GM20431 (cell line): ENCODE data around the gene MAST4.

Source experiments
- in situ Hi-C: fragments of 300-500 bp; cut with MseI, MboI; formaldehyde crosslinking; loops from one replicate; pipeline ENCODE4 v1.15.0; 2020; ENCODE audit warnings: low sequenced_read_pairs; ENCODE audit not compliant: unreplicated experiment

Gene MAST4

DNA sequence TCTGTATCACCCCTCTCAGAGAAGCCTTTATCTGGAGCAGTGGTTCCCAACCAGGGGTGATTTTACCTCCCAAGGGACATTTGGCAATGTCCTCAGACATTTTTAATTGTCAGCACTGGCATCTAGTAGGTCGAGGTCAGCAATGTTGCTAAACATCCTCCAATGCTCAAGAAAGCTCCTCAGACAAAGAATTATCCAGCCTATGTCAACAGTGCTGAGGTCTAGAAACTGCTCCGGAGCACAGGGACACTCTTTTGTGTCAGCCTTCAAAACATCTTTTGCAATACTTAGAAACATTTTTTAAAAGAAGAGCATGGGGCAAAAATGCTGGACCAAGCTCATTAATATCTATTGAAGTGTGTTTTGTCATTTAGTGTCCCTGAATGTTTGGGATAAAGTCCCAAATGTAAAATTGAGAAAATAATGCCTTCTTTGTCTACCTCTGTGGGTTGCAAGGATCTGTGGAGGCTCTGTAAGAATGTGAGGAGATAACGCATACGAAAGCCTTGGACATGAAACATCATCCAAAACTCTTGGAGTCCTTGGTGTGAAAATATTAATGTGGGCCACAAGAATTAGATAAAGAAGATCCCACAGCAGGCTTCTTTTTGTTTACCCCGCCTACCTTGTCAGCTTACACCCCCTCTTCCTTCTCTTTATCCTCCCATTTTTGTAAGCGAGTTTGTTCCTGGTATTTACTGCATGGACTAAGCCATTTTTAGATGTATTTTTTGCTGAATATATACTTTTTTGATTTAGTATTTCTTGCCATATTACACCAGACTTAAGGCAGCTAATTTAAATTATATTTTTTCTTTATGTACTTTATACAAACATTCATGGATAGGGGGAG, 406.9 kb downstream of the MAST4 start:
- in situ Hi-C loops = no loop called here

DNA sequence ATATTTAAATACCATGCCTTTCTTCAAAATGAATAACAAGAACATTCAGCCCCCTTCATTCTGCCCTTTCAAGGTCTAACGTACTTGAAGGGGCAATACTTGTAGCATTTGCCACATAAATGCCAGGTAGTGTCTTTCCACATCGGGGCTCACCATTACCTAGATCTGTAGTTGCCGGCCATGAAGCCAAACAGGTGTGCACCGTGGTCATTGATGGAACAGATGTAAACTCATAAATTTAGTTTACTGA, 407.4 kb downstream of the MAST4 start:
- in situ Hi-C loops = no loop called here

DNA sequence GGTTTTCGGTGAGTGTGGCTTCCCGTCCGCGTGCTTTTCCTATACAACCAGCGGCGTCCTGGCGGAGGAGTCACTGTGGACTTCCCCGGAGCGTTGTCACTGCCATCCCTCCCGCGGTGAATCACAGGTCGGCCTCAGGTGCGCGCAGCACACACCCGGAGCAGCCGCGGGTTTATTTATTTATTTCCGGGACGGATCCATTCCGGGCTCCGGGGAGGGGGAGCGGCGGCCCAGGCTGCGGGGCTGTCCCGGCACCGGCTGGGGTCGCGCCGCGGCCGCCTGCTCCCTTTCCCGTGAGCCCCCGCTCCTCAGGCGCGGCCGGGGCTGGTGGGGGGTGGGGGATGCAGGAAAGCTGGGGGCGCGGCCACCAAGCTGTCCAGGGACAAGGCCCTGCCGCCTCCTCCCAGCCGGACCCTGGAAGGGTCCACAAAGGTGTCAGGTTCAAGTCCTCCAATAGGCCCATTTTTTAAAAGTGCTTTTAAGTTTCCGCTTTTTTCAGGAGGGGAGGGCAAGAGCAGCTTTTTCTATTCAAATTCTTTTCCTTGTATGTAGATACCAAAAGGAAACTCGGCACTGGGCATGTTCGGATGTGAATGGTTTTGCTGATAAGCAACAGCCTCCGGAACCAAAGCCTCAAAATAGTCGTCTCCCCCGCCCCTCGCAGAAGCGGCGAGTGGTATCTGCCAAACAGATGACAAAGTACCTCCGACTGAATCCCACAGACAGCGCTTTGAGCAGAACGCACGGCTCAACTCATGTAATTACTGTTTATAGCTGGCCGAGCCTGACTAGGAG, 407.9 kb downstream of the MAST4 start:
- in situ Hi-C loops = no loop called here

DNA sequence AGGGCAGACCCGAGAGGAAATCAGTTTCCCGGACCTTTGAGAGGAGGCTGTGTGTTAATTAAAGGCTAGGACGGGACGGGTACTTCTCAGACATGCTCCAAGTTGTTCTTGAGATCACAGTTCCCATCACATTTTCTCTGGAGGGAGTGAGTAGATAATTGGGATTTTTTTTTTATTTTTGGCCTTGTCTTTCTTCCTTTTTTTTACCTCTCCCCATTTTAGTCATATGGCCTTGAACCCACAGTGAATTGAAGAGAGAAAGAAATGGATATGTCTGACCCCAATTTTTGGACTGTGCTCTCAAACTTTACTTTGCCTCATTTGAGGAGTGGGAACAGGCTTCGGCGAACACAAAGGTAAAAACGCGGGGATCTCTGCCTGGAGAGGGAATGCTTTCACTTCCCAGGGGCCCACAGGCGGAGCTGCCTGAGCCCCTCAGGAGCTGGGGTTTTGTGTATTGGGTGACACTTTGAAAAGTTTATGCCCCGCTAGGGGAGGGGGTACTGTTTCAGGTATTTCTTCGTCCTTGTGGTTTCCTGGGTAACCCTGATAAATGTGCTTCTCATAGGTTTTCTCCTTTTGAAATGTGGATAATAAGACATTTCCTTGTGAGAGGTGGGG, 408.6 kb downstream of the MAST4 start:
- in situ Hi-C loops = no loop called here

DNA sequence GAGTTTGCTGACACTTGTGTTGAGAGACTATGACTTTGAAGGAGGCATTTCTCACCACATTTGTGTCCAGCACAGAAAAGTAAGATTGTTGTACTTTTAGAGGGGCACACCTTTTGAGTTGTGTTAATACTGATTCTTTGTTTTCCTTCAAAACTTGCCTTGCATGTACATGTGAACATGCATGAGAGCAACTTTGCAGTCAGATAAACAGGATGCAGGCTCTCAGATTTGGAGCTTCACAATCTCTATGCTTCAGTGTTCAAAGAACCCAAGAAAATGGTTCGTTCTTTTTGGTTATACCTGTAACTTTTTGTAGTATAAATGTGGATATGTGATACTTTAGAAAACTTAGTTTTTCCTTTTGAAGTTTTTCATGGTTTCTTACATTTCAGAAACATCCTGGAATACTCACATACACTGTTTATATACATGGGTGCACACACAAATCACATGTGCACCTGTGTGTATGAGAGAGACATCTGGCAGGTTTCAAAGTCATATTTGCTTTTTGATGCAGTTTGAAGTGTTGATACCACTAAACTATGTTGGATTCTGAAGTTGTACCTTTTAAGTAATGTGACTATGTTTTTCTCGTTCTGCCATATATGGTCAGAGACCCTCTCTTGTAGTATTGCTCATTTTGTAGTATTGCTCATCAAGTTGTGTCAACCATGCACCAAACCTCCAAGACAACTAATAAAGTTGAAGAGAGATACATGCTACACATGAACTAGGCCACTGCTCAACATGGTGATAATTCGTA, 409.7 kb downstream of the MAST4 start:
- in situ Hi-C loops = no loop called here

DNA sequence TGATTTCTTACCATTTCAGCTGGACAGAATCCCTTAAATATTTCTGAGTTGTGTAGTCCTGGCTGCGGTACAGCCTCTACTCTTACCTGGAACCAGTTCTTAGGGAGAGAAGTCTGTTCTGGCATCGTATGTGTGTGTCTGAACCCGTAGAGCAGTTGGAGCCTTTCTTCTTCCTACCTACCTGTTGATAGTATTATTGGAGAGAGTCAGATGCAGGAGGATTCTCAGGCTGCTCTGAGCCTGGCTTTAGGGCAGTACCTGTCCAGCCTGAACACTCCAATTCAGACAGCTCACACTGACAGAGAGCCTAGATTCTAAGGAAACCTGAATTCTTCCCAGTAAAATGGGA, 410.3 kb downstream of the MAST4 start:
- in situ Hi-C loops = no loop called here

DNA sequence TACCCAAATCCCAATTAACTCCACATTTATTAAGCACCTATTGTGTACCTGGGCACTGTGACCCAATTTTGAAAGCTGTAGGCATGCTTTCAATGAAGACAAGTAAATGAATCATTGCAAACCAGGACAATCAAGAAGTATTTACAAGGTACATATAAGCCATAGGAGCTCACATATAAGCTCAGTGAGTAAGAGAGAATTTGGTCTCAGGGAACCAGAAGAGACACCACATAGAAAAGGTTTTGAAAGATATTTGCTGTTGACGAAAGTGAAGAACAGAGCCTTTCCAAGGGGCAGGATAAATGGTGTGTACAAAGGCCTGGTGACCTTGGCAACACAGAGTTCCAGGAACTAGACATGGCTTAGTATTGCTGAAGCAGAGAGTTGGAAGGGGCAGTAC, 412.8 kb downstream of the MAST4 start:
- in situ Hi-C loops = no loop called here

DNA sequence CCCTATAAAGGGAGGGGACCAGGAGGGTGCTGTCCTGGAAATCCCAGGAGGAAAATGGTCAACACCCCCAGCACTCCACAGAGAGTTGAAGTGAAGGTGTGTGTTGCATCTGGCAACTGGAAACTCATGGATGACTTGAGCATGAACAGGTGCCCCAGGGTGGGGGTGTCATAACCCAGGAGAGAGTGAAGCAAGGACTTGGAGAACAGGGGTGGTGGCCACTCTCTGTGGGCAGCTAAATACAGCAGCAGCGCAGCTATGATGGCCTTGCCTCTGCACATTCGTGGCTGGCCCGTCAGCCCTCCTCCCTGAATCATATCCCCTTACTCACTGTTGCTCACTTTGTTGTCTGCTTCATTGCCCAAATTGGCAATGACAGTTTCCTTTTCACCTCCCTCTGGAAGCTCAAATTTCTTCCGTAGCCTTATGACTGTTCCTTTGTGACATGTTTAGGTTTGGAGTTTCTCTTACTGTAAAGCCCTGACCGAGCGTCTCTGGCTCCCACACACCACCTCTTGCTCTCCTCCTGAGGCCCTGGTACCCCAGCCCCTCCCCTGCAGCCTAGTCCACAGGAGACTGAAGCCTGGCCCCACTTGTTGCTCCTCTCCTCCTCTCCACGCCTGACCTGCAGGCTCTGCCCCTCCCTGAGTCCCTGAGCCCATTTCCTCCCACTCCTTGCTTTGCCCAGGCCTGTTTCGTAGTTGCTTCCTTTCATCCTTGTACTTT, 414.7 kb downstream of the MAST4 start:
- in situ Hi-C loops = no loop called here

DNA sequence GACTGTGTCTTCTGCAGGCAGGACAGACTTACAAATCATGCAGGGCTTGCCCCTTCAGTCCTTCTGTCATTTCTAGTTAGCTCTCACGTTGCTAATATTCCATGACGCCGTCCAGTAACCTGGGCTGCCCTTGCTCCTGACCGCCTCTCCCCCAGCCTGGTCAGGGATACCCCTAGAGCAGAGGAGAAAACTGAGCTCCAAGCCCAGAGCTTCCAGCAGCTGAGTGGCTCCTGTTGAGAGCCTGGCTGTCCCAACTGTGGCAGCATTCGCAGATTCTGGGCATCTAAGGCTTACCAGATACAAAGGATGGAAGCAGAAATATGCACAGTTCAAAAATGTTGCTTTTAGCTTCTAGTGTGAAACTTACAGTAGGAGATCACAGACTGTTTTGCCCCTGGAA, 415.2 kb downstream of the MAST4 start:
- in situ Hi-C loops = no loop called here

DNA sequence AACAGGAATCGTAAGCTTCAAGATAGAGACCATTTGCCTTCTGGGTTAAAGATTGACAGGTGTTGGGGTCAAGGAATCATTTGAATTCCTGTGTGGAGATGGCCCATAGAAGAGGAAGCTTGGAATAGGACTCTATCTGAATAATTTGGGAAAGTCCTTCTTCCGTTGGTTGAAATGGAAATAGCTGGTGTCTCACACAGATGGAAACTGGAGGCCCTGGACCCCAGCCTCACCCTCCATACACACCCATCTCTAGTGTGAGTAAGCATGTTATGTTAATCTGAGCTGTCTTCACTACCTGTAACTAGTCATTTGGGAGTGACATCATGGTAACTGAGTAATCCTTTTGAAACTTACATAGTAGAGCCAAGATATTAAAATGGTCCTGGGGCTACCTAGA, 416.0 kb downstream of the MAST4 start:
- in situ Hi-C loops = no loop called here

DNA sequence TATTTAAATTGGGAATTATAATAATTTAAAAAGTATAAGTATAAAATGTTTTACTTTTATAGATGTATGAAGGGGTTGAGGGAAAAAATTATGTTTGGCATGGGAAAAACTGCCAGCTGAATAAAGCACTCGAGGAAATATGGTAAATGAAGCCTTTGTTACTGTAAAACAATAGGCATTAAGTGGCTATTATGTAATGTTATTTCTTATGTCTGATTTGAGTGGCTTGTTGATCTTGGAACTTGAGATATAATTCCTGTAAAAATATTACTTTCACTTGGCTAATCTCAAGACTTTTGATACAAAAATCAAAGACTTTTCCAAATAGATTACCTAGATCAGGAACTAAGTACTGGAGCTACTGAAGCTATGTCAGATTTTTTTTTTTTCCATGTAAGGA, 417.5 kb downstream of the MAST4 start:
- in situ Hi-C loops = no loop called here

DNA sequence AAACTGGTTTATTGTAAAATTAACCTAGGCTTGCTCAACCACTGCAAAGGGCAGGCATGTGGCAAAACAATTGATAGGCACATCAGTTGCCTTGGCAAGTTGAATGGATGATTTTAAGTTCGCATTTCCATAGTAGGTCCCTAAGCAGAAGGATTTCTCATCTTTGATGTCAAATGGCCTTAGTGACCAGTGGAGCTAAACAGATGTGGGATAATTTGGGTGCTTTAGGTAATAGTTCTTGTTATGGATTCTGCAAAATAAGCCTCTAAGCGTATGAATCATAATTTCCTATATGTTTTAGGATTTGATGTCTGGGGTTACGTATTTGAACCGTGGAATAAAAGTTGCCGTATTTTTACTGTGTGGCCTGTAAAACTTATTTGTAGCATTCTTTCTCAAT, 418.0 kb downstream of the MAST4 start:
- in situ Hi-C loops = no loop called here

DNA sequence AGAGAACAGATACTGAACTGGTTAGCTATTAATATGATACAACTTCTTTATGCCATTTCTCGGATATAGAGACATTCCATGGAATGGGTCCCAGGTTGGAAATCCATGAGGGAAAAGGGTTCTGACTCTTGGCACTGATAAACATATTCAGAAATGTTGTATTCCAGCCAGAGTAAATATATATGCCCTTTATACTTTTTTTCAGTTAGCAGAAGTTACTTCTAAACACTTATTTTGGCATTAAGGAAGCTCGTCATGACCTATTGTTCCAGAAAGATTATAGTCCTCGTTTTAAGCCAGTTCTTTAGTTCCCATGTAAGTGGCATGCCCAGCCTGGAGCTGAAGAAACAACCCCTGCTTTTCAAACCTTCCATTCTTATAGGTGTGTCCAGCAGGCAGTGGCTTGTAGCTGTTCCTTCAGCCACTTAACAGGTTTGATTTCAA, 418.8 kb downstream of the MAST4 start:
- in situ Hi-C loops = no loop called here

DNA sequence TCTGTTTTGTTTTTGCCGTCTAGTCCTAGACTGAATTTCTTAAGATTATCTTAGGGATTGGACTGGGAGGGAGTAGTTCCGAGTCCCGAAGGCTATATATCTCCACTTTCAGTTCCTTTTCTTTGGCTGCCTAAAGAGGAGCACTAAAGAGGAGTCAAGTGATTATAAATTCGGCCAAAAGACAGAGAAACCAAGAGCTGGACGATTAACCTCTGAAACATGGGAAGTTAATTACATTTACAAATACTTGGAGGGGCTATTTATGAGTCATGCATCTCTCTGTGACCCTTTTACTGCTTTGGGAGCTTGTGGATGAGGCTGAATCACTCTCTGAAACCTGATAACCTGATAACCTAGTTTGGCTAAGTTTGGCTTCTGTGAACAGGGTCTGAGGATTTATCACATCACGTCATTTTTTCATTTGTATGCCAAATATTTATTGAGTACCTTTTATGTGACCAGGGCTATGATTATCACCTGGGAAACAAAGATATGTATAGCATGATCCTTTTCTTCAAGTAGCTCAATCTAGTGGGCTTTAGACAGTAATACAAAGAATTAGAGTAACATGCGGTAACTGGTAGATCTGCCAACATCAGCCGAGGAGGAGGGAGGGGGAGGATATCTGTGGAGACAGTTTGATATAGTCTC, 419.5 kb downstream of the MAST4 start:
- in situ Hi-C loops = no loop called here

DNA sequence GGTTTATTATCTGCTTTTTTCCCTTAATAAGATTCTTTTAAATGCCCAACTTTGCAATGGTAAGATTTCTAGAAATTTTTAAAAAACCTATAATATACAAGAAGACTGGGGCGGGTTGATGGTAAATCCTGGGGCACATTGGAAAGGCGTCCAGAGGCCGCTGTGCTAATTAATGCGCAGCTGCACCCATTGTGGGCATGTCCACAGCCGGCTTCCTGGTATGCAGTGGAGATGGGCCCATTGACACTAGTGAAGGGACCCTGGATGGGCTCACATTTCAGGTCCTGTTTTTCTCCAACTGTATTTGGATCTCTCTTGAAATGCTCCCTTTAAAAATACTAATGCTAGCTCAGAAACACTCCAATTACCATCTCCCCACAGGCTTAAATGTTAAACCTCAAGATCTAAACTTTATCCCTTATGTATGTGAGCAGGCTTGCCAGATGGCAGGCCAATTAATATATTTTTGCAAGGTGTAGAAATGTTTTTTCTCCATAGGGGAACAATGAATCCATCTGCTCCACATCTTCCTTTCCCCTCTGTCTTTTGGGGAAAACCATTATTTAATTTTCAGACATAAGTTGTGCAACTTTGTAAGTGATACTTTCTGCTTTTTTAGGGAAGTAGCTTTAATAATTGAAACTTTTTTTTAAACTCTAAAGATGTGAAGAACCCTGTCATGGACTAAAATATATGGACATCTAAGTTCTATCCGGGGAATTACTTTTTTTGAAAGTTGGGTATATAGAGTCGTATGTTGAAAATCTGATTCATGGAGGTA, 423.1 kb downstream of the MAST4 start:
- in situ Hi-C loops = no loop called here

DNA sequence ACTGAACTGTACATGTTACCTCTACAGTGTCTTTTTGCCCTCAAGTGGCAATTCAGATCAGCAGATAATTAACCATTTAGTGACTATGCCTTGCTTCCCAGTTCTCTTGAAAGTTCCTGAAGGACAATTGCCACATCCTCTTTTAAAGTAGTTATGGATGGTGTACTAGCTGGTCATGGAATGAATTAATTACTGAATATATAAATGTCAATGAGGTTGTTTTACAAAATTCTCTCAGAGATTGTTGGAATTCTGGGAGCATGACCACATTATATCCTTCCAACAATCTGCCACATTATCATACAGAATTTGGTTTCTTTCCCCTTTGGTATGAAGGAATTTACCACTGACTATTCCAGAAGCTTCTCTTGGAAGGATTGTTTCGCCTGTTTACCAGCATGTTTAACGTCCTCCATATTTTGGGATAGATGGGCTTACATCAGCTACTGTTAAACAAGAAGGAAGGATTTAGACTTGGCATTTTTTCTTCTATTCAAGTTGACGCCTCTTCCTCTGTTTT, 424.0 kb downstream of the MAST4 start:
- in situ Hi-C loops = no loop called here

DNA sequence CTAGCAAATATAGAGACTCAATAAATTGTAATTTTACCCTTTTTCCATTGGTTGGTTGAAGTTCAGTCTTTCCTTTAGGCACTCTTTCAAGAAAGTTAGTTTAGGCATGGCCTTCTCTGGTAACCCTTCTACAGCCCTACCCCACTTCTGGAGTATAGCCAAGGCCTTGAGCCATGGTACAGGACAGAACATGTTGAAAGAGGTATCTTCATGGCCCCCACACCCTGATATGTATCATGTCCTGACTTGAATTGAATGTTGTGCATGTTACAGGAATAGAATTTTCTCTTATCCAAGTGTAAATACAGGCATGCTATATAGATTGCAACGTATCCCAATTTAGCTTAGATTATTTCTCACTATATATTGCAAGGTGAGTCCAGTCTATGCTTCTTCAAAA, 424.8 kb downstream of the MAST4 start:
- in situ Hi-C loops = no loop called here

DNA sequence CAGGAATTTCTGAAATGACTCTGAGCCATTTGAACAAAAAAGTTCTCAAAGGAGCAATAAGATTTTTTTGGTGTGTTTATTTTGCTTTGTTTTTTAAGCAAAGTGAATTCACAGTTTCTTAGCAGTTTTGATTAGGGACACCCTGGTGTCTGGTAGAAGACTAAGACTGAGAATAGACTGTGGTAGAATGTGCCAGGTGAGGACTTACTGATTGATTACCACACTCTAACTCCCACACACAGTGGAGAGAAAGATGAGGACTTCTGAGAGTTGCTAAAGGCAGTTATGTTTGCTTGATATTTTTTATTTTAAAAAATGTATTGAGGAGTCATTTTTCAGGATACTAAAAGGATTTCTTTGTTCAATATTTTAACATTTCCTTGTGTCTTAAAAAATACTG, 425.3 kb downstream of the MAST4 start:
- in situ Hi-C loops = no loop called here

DNA sequence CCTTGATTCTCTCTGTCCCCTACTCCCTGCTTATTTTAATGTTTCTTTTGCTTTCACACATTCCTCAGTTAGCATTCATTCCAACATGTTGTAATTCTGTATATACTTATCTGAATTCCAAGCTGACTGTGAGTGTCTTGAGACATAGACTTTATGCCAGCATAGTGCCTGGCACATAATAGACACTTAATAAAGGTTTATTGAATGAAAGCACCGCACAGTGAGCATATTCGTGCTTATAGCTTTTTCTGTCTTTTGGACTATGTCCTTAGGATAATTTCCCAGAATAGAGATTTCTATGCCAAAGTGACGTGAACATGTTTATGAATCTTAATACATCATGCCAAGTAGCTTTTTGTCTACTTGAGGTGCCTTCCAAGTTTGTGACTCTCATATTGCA, 425.8 kb downstream of the MAST4 start:
- in situ Hi-C loops = no loop called here
